Brain microvascular endothelial cell (primary cell): ENCODE data around the gene ACRBP.
A peak's percentile ranks its signal among the peaks of the same experiment; 100 is the strongest.

Source experiments
- DNase-seq: peaks from one replicate; pipeline ENCODE4 v3.0.0-alpha.2; 2020
- H3K27ac ChIP-seq: fragments of 250-450 bp; sonication (Bioruptor Pico); 2 replicates; pipeline ENCODE4 v1.5.1; 2020; ENCODE audit warnings: mild to moderate bottlenecking, moderate library complexity
- H3K27me3 ChIP-seq: fragments of 250-450 bp; sonication (Bioruptor Pico); replicated peaks from 2 replicates; pipeline ENCODE4 v1.5.1; 2020; ENCODE audit warnings: mild to moderate bottlenecking
- H3K36me3 ChIP-seq: fragments of 250-450 bp; sonication (Bioruptor Pico); replicated peaks from 2 replicates; pipeline ENCODE4 v1.5.1; 2020; ENCODE audit warnings: mild to moderate bottlenecking
- H3K4me3 ChIP-seq: 2 replicates; pipeline ENCODE4 v1.5.1; 2011; ENCODE audit warnings: low read depth, mild to moderate bottlenecking, control low read depth, low read length, moderate library complexity
- in situ Hi-C: cut with HindIII; loops from 2 replicates; pipeline ENCODE4 v1.10.0; 2017; ENCODE audit warnings: low sequenced_read_pairs, low pct_ligation_motif_present
- TF ChIP-seq, protein P1 (sequence below): IDR thresholded peaks from 2 replicates; pipeline ENCODE4 v1.5.1; 2011; ENCODE audit warnings: low read depth, mild to moderate bottlenecking, moderate library complexity, low read length, control low read depth, inconsistent platforms; ENCODE audit errors: missing control alignments

ACRBP gene

GRCh38 chr12:6691473-6691872, 44.2 kb upstream of the ACRBP start:
- DNase-seq: peak; percentile 12
- H3K27me3 ChIP-seq: no peaks in the 10 kb centered on the region
- in situ Hi-C loops: no loop called here
- no peak overlapping the region for H3K4me3 ChIP-seq
- H3K27ac ChIP-seq: no peak overlapping the region
- H3K36me3 ChIP-seq: no peaks in the 10 kb centered on the region
- TF ChIP-seq, protein P1, sequence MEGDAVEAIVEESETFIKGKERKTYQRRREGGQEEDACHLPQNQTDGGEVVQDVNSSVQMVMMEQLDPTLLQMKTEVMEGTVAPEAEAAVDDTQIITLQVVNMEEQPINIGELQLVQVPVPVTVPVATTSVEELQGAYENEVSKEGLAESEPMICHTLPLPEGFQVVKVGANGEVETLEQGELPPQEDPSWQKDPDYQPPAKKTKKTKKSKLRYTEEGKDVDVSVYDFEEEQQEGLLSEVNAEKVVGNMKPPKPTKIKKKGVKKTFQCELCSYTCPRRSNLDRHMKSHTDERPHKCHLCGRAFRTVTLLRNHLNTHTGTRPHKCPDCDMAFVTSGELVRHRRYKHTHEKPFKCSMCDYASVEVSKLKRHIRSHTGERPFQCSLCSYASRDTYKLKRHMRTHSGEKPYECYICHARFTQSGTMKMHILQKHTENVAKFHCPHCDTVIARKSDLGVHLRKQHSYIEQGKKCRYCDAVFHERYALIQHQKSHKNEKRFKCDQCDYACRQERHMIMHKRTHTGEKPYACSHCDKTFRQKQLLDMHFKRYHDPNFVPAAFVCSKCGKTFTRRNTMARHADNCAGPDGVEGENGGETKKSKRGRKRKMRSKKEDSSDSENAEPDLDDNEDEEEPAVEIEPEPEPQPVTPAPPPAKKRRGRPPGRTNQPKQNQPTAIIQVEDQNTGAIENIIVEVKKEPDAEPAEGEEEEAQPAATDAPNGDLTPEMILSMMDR: no peak

DNA sequence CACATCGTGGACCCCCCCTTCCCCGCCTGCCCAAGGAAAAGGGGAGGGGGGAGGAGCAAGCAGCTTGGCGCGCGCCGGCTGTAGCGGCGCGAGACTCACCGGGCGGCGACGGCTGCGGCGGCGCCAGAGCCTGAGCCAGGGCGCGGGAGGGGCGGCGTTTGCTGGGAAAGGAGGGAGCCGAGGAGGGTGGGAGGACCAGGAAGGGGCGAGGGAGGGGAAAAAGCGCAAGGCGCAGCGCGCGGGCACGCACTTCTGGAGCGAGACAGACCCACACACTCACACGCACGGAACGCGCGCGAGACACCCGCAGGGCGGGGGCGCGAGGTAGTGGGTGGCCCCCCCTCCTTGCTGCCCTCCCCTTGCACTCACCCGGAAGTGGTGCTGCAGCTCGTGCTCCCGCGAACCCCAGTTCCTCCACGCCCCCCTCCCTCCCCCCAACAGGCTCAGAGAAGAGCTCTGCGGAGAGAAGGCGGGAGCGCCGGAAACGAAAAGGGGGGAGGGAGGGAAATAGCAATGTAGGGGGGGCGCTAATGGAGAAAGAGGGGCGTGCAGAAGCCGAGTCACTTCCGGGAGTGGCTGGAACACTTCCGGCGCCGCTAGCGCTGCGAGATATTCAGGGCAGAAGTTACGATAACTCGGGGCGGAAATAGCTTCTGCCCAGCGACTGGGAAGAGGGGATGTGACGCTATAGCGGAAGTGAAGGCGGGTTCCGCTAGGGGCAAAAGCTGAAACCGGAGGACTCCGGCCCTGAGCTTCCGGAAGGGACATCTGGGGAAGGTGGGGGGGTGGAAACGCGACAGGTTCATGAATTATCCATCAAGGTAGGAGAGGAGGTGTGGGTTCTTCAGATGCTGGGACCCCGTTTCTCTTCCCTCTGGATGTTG, 42.0 kb upstream of the ACRBP start, which contains the start of gene ZNF384:
Gene ZNF384, minus strand, starts transcription at position 377 of the 884 bp plus-strand sequence. CDS start 9,855 bp downstream, outside the sequence.
- Histone ChIP-seq H3K36me3 (peaks cover 2% of the 10 kb centered on the region), H3K27ac (peak within 1 kb of the TSS; percentile 88), H3K4me3 (peak within 1 kb of the TSS; percentile 92), H3K27me3 (no peaks in the 10 kb centered on the region)
- peak; percentile 98 for DNase-seq
- in situ Hi-C loops: no loop called here
- TF ChIP-seq, protein P1: peak; percentile 43

GRCh38 chr12:6688543-6688998, 41.3 kb upstream of the ACRBP start:
- peaks cover 2% of the 10 kb centered on the region for H3K36me3 ChIP-seq
- peak overlapping the region; percentile 92 for H3K4me3 ChIP-seq
- in situ Hi-C loops: no loop called here
- peak overlapping the region; percentile 88 for H3K27ac ChIP-seq
- DNase-seq: peak; percentile 2
- H3K27me3 ChIP-seq: no peaks in the 10 kb centered on the region
- TF ChIP-seq, protein P1: no peak

DNA sequence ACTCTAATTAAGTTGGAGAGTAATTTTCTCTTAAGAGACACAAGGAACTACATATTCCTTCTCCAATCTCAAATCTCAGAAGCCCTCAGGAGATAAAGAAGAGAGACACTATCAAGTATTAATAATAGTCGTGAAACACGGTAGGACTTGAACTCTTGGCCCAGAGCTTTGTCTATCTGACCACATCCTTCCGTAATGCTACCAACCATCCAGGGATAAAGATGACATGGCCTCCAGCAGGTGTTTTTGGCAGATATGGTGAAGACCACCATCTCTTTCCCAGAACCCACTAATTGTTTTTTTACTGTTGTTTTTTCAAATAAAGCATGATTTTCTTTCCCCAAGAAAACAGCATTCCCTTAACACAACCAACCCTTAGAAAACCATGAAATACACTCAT, 38.6 kb upstream of the ACRBP start:
- H3K27me3 ChIP-seq: no peaks in the 10 kb centered on the region
- in situ Hi-C loops: no loop called here
- H3K27ac ChIP-seq: no peak overlapping the region
- no peak for DNase-seq
- H3K4me3 ChIP-seq: no peak overlapping the region
- TF ChIP-seq, protein P1: no peak
- peaks cover 10% of the 10 kb centered on the region for H3K36me3 ChIP-seq

- TF ChIP-seq, protein P1: peak; percentile 63
- DNase-seq: no peak
- in situ Hi-C loops: no loop called here
- Histone ChIP-seq H3K36me3 (peaks cover 14% of the 10 kb centered on the region), H3K4me3 (no peak overlapping the region), H3K27ac (no peak overlapping the region), H3K27me3 (no peaks in the 10 kb centered on the region)
Measured at GRCh38 chr12:6684609-6685008, 37.4 kb upstream of the ACRBP start.
